HUES64 (cell line): Measurements from ENCODE around the gene UQCR10.

Experiments used
- H3K27ac ChIP-seq: 2 replicates; pipeline ENCODE4 v1.7.0; 2013; ENCODE audit warnings: low read depth, low read length, inconsistent platforms
- H3K27me3 ChIP-seq: 2 replicates; pipeline ENCODE4 v1.6.1; 2013; ENCODE audit warnings: mild to moderate bottlenecking, low read length; ENCODE audit not compliant: insufficient read depth
- H3K36me3 ChIP-seq: 2 replicates; pipeline ENCODE4 v1.6.1; 2013; ENCODE audit warnings: mild to moderate bottlenecking, low read length; ENCODE audit not compliant: insufficient read depth
- H3K4me1 ChIP-seq: 2 replicates; pipeline ENCODE4 v1.6.1; 2013; ENCODE audit warnings: mild to moderate bottlenecking, low read length, moderate library complexity; ENCODE audit not compliant: insufficient read depth
- H3K4me3 ChIP-seq: 2 replicates; pipeline ENCODE4 v1.5.1; 2013; ENCODE audit warnings: mild to moderate bottlenecking, low read length, moderate library complexity
- H3K9ac ChIP-seq: 2 replicates; pipeline ENCODE4 v1.6.1; 2013; ENCODE audit warnings: mild to moderate bottlenecking, low read depth, low read length
- H3K9me3 ChIP-seq: 2 replicates; pipeline ENCODE4 v1.6.1; 2013; ENCODE audit warnings: low read depth, low read length; ENCODE audit not compliant: insufficient read depth
- WGBS: fragments of 150-250, 120-280 bp; methylation state at CpG from one replicate; pipeline ENCODE4 v1.1.7; 2013; ENCODE audit warnings: missing lambda C conversion rate; 5-methylcytosine and 5-hydroxymethylcytosine counted together

The UQCR10 gene

DNA sequence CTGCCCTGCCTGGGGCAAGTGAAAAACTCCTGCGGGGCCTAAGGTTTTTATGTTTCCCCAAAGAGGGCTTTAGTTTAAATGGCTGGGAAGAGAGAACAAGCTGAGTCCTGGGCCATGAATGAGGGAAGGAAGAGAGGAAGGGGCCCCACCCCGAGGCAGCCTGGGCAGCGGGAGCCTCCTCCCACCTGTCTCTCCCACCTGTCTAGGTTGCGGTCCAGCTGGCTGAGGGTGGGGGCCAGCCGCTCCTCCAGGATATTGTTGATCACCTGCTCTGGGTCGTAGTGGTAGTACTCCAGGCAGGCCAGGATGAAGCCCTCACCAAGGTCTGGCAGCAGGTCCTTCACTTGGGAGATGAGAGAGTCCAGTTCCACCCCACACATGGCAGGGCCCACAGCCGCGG, 34.6 kb downstream of the UQCR10 start:
- H3K4me1 ChIP-seq, result no peaks in the 10 kb centered on the region
- H3K9ac ChIP-seq, result no peak overlapping the region
- 96% methylated on average over 8 of the region's 8 CpGs for WGBS
- H3K36me3 ChIP-seq, result peaks cover 83% of the 10 kb centered on the region
- H3K4me3 ChIP-seq, result no peak overlapping the region
- H3K9me3 ChIP-seq, result no peaks in the 10 kb centered on the region
- H3K27me3 ChIP-seq, result no peaks in the 10 kb centered on the region
- peak overlapping the region; percentile 41; the same call in 1 of the 2 replicates for H3K27ac ChIP-seq

DNA sequence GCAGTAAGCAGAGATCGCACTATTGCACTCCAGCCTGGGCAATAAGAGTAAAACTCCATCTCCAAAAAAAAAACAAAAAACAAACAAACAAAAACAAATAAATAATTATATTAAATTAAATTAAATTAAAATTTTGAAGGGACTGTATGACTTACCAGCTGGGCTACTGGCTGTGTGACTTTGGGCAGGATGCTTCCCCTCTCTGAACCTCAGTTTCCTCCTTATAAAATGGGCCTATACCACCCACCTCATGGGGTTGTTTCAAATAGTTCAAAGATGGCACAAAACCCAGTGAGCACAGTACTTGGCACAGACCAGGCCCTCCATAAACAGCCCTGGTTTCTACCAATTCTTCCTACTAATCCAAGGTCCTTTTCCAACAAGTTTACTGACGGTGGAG, 36.0 kb downstream of the UQCR10 start:
- no peak overlapping the region for H3K9ac ChIP-seq
- peaks cover 89% of the 10 kb centered on the region for H3K36me3 ChIP-seq
- 100% methylated on average over 2 of the region's 2 CpGs for WGBS

DNA sequence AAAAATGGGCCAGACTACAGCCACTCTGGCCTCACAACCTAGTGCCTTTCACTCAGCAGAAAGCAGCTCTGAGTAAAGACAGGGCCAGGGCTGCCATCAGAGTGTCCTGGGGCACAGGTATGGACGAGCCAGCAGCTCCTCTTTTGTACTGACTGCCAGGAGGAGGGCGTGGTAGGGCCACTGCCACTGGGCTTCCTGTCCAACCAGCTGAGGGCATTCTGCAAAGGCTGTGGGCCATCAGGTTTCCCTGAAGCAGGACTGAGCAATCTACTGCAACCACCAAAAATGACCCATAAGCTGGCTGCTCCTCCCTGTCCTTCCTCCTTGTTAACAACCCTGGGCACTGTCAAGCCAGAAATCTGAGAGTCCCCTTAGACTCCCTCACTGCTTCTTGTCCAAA, 37.8 kb downstream of the UQCR10 start:
- WGBS, result 90% methylated on average over 2 of the region's 2 CpGs
- peaks cover 83% of the 10 kb centered on the region for H3K36me3 ChIP-seq
- no peak overlapping the region for H3K27ac ChIP-seq
- no peaks in the 10 kb centered on the region for H3K4me1 ChIP-seq
- H3K27me3 ChIP-seq, result no peaks in the 10 kb centered on the region
- H3K9ac ChIP-seq, result no peak overlapping the region
- no peaks in the 10 kb centered on the region for H3K9me3 ChIP-seq
- H3K4me3 ChIP-seq, result no peak overlapping the region

More for the DNA sequence above, 36.0 kb downstream of the UQCR10 start:
- no peak overlapping the region for H3K4me3 ChIP-seq
- H3K9me3 ChIP-seq, result no peaks in the 10 kb centered on the region
- no peaks in the 10 kb centered on the region for H3K27me3 ChIP-seq
- no peak overlapping the region for H3K27ac ChIP-seq
- no peaks in the 10 kb centered on the region for H3K4me1 ChIP-seq

DNA sequence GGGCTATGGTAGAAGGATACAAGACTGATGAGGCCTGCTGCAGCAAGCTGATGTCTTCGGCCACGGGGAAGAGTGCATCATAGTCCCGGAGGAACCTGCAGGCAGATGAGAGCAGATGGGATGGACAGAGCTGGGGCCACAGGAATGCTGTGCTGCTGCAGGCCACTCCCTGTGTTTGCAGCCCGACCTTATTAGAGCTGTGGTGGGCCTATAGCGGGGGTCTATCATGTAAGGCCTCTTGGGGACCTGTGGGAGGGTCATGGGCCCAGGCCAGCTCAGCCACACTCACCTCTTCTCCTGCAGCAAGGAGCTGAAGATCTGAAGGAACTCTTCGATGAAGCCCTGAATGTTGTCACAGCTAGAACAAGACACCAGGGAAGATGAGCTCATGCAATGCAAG, 39.0 kb downstream of the UQCR10 start:
- Histone ChIP-seq H3K4me3 (no peak overlapping the region), H3K9me3 (no peaks in the 10 kb centered on the region), H3K27me3 (no peaks in the 10 kb centered on the region), H3K27ac (no peak overlapping the region), H3K4me1 (no peaks in the 10 kb centered on the region), H3K9ac (no peak overlapping the region), H3K36me3 (peaks cover 81% of the 10 kb centered on the region)
- WGBS, result 91% methylated on average over 6 of the region's 6 CpGs

DNA sequence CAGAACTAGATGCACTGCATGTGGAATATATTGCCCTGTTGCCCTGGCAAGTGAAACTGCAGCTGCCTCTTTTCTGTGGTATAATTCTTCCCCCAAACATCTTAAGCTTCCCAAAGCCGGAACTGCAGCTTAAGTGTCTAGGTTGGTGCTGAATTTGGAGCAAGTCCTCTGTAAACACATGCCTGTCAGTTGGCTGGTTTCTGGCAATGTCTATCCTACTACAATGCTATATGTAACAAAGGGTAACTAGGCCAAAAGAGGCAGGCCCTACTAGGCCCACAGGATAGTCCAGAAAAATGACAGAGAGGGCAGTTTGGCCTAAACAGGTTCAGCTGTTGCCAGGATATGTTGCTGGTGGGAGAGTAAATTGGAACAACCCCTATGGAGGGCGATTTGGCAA, 43.0 kb downstream of the UQCR10 start:
- Histone ChIP-seq H3K4me3 (no peak overlapping the region), H3K36me3 (peaks cover 85% of the 10 kb centered on the region), H3K4me1 (no peaks in the 10 kb centered on the region), H3K9me3 (no peaks in the 10 kb centered on the region), H3K27ac (no peak overlapping the region), H3K27me3 (no peaks in the 10 kb centered on the region), H3K9ac (no peak overlapping the region)
- 94% methylated on average over 2 of the region's 2 CpGs for WGBS

DNA sequence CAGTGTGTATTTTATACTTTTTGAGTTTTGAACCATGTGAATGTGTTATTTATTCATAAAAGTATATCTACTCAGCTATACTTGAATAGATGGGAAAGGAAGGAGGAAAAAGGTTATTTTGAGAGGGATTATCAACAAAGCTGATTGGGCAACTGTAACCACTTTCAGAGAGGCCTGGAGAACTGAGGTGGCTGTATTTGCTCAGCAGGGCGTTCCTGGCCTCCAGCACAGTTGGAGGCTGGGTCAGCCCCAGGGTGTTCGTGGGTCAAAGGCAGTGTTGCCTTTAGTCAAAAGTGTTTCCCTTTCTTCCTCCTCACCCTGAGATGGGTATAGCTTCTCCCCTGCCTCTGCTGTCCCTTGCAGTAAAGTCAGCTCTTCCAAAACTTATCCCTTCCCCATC, 44.2 kb downstream of the UQCR10 start:
- Histone ChIP-seq H3K4me3 (no peak overlapping the region), H3K27ac (no peak overlapping the region), H3K9me3 (no peaks in the 10 kb centered on the region), H3K36me3 (peaks cover 84% of the 10 kb centered on the region), H3K4me1 (no peaks in the 10 kb centered on the region), H3K9ac (no peak overlapping the region), H3K27me3 (no peaks in the 10 kb centered on the region)
- 83% methylated on average over 2 of the region's 2 CpGs for WGBS

DNA sequence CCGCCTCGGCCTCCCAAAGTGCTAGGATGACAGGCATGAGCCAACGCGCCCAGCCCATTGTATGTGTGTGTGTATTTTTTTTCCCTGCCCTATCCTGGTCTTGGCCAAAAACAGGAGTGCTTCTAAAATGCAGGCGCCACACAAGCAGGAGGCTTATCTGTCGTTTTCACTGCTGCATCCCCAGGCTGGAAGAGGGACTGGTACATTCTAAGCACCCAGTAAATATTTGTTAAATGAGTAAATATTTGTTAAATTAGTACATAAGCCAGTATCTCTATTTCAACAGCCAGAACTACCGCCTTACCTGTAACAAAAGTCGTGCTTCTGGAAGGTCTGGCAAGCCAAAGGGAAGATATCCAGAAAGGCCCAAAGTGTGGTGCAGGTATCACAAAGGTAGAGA, 46.0 kb downstream of the UQCR10 start:
- H3K4me1 ChIP-seq, result no peaks in the 10 kb centered on the region
- H3K9me3 ChIP-seq, result no peaks in the 10 kb centered on the region
- H3K36me3 ChIP-seq, result peaks cover 76% of the 10 kb centered on the region
- no peak overlapping the region for H3K9ac ChIP-seq
- no peak overlapping the region for H3K4me3 ChIP-seq
- H3K27ac ChIP-seq, result no peak overlapping the region
- WGBS, result 92% methylated on average over 8 of the region's 8 CpGs
- no peaks in the 10 kb centered on the region for H3K27me3 ChIP-seq

DNA sequence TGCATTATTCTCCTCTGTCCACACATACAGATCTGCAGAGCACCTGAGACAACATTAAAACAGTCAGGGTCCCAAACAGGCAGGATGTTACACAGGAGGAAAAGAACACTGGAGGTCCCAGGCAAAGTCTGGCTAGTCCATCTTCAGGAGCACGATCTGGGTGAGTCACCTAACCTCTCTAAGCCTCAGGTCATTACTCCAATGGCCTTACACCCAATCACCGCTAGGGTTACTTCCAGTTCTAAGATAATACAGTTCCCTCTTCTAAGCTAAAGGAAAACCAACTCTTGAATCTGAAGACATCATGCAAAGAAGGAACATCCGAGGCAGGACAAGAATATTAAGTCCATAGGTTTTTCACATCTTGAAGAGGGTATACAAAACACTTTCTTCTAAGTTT, 46.4 kb downstream of the UQCR10 start:
- no peaks in the 10 kb centered on the region for H3K27me3 ChIP-seq
- no peaks in the 10 kb centered on the region for H3K4me1 ChIP-seq
- H3K36me3 ChIP-seq, result peaks cover 72% of the 10 kb centered on the region
- H3K9me3 ChIP-seq, result no peaks in the 10 kb centered on the region
- H3K4me3 ChIP-seq, result no peak overlapping the region
- H3K9ac ChIP-seq, result no peak overlapping the region
- no peak overlapping the region for H3K27ac ChIP-seq
- WGBS, result 79% methylated on average over 3 of the region's 3 CpGs

DNA sequence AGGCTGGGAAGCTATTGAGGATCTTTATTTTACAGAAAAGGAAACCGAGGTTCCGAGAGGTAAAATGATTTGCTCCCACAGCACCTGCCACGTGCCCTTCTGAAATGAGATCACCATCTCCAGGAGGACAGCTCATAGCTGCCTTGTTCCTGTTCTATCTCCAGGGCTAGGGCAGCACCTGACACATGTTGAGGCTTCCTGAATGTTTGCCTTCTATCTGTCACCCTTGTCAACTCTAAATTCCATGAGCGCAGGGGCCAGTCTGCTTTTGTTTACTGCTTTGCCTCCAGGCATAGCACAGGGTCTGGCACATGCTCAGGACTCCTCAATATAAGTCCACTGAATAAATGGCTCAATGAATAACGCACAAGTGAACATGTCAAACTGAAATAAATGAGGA, 46.8 kb downstream of the UQCR10 start:
- no peak overlapping the region for H3K4me3 ChIP-seq
- no peak overlapping the region for H3K27ac ChIP-seq
- H3K36me3 ChIP-seq, result peaks cover 75% of the 10 kb centered on the region
- H3K9ac ChIP-seq, result no peak overlapping the region
- H3K4me1 ChIP-seq, result no peaks in the 10 kb centered on the region
- 95% methylated on average over 5 of the region's 5 CpGs for WGBS
- no peaks in the 10 kb centered on the region for H3K9me3 ChIP-seq
- H3K27me3 ChIP-seq, result no peaks in the 10 kb centered on the region

DNA sequence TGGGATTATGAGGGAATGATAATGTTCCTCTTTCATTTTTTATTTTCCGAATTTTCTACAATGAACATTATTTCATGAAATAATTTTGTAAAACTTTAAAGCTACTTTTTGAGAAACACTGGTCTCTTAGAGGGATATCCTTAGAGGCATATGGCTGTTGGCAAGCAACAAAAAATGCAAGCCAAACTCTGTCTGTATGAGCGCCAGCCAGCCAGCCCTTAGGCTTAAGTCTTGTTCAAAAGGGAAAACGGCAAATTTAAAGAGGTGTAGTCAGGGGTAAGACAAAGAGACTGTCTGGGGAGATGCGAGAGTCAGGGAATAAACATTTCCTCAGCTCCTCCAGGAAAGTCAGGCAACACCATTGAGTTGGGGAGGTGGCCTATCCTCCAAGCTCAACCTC, 48.4 kb downstream of the UQCR10 start:
- WGBS, result 87% methylated on average over 3 of the region's 4 CpGs
- H3K27ac ChIP-seq, result no peak overlapping the region
- no peak overlapping the region for H3K4me3 ChIP-seq
- no peaks in the 10 kb centered on the region for H3K27me3 ChIP-seq
- no peak overlapping the region for H3K9ac ChIP-seq
- H3K36me3 ChIP-seq, result peaks cover 64% of the 10 kb centered on the region
- no peaks in the 10 kb centered on the region for H3K9me3 ChIP-seq
- H3K4me1 ChIP-seq, result no peaks in the 10 kb centered on the region

DNA sequence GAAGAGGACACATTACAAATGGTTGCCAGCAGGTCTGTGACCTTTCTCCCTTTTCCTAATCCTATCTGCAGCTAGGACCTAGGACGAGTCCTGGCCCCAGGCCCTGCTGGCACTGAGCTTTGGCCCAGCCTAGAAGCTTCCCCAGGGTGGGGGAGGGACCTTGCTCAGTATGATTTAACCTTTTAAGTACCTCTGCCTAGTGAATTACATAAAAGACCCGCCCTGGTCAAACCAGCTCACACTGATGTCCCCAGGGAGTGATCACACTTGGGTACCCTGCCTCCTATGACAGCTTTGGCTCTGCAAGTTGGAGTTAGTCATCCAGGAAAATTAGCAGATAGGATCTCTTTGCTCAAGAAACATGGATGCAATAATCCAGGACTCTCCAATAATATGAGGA, 49.0 kb downstream of the UQCR10 start:
- no peaks in the 10 kb centered on the region for H3K27me3 ChIP-seq
- no peak overlapping the region for H3K27ac ChIP-seq
- H3K9me3 ChIP-seq, result no peaks in the 10 kb centered on the region
- H3K36me3 ChIP-seq, result peaks cover 65% of the 10 kb centered on the region
- no peak overlapping the region for H3K4me3 ChIP-seq
- no peaks in the 10 kb centered on the region for H3K4me1 ChIP-seq
- 64% methylated on average over 2 of the region's 2 CpGs for WGBS
- no peak overlapping the region for H3K9ac ChIP-seq

DNA sequence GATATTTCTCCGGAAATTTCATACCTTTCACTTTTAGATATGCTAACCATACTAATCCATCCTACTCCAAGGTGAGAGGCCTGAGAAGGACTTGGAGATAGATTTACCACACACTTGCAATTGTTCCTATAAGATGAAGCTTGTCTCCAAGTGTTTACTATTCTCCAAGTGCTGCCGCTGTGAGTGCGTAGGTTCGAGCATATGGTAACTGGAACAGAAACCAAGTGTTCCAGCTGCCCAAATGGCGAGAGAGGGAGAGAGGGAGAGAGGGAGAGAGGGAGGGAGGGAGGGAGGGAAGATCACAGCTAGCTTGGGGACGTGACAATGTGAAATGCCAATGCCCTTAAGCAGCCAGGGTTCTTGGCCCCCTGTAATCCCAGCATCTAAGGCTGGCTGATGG, 49.4 kb downstream of the UQCR10 start:
- peaks cover 65% of the 10 kb centered on the region for H3K36me3 ChIP-seq
- no peaks in the 10 kb centered on the region for H3K4me1 ChIP-seq
- 88% methylated on average over 6 of the region's 6 CpGs for WGBS

More for the DNA sequence above, 49.4 kb downstream of the UQCR10 start:
- no peaks in the 10 kb centered on the region for H3K9me3 ChIP-seq
- H3K4me3 ChIP-seq, result no peak overlapping the region
- H3K27me3 ChIP-seq, result no peaks in the 10 kb centered on the region
- H3K9ac ChIP-seq, result no peak overlapping the region
- no peak overlapping the region for H3K27ac ChIP-seq
